ENCODE data around the gene DZIP3. TPM values are rescaled to one million over a fixed set of nuclear protein-coding genes. Genes with fewer than 3 reads are reported as not detected.
"Not testable (repeated sequence)": the region's sequence is repeated elsewhere in the genome, so short reads cannot be mapped to it uniquely, and the experiment has no call there.

DZIP3 gene
- total and polyA plus RNA-seq, 2 donors (not counting 1 experiment from before 2014, with no cell fraction given) = 6.8 to 11.1 TPM

DNA sequence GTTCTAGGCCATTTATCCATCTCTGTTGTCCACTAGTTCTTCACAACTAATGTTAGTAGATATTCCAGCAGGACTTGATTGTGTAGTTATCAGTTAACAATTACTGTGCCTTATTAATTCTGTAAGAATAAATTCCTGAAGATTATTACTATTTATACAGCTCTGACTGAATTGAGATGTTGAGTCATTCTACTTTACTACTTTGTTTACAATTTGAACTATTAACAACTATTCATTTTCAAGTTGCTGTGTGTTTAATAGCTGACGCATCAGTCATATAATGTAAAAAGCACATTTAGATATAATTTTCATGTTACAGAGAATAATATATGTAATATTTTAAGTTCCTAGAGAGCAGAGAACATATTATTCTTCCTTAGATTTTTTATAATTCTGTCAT lies 21.1 kb downstream of the DZIP3 start:
- no peaks in the 10 kb centered on the region for H3K27me3 Mint-ChIP-seq
- Histone ChIP-seq H2AFZ (ENCODE audit: insufficient read depth, low read depth, low read length, poor library complexity, severe bottlenecking) (no peak overlapping the region), H4K20me1 (ENCODE audit: control insufficient read depth, insufficient read depth, low read length, poor library complexity, severe bottlenecking) (no peaks in the 10 kb centered on the region), H3K79me2 (ENCODE audit: control insufficient read depth, insufficient read depth, low read length) (no peaks in the 10 kb centered on the region), H3K36me3 (replicated peaks in 1 of 2; ENCODE audit: control extremely low read depth in 1 of 2, control insufficient read depth in 1 of 2, extremely low read depth in 1 of 2, insufficient read depth in 2 of 2, low read length in 1 of 2) (peaks cover 0 to 8% of the 10 kb centered on the region in 2 experiments), H3K4me2 (replicated peaks; ENCODE audit: low read depth, low read length, poor library complexity, severe bottlenecking) (no peak overlapping the region), H3K27ac (ENCODE audit: low read length in 2 of 2) (no peak overlapping the region), H3K9ac (ENCODE audit: low read length) (no peak overlapping the region), H3K4me3 (ENCODE audit: control extremely low read depth in 1 of 5, extremely low read depth in 1 of 5, insufficient read depth in 1 of 5, low read depth in 2 of 5, low read length in 4 of 5) (no peak overlapping the region), H3K4me1 (ENCODE audit: control insufficient read depth in 2 of 2, insufficient read depth in 2 of 2, low read length in 2 of 2) (no peaks in the 10 kb centered on the region), H3K9me3 (ENCODE audit: control extremely low read depth in 1 of 3, control insufficient read depth in 2 of 3, insufficient read depth in 1 of 3, low read length in 2 of 3) (no peaks in the 10 kb centered on the region), H3K27me3 (replicated peaks in 1 of 4; ENCODE audit: control extremely low read depth in 1 of 4, control insufficient read depth in 3 of 4, insufficient read depth in 4 of 4, low read length in 3 of 4) (no peaks in the 10 kb centered on the region)
- no CpG with 5 or more reads among the region's 1 CpG for WGBS (ENCODE audit: insufficient coverage)
- no peak overlapping the region for H3K4me3 Mint-ChIP-seq
- intact Hi-C loops (cut with micrococcal nuclease) = no loop called here
- TF ChIP-seq, protein P1, sequence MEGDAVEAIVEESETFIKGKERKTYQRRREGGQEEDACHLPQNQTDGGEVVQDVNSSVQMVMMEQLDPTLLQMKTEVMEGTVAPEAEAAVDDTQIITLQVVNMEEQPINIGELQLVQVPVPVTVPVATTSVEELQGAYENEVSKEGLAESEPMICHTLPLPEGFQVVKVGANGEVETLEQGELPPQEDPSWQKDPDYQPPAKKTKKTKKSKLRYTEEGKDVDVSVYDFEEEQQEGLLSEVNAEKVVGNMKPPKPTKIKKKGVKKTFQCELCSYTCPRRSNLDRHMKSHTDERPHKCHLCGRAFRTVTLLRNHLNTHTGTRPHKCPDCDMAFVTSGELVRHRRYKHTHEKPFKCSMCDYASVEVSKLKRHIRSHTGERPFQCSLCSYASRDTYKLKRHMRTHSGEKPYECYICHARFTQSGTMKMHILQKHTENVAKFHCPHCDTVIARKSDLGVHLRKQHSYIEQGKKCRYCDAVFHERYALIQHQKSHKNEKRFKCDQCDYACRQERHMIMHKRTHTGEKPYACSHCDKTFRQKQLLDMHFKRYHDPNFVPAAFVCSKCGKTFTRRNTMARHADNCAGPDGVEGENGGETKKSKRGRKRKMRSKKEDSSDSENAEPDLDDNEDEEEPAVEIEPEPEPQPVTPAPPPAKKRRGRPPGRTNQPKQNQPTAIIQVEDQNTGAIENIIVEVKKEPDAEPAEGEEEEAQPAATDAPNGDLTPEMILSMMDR (IDR thresholded peaks at IDR 0.05) = no peak
- no peak for TF ChIP-seq EZH2 (IDR thresholded peaks at IDR 0.05; ENCODE audit: borderline replicate concordance, insufficient read depth, low read depth, low read length, poor library complexity, severe bottlenecking)
- ATAC-seq (ENCODE audit: low read depth) = no peak
- H3K27ac Mint-ChIP-seq = no peak overlapping the region
- no peak for DNase-seq
- H3K9me3 Mint-ChIP-seq (ENCODE audit: insufficient read depth) = no peaks in the 10 kb centered on the region
- ChIA-PET POLR2A (no interaction called here), CTCF (interaction anchor here (1.1 kb wide), 1 partner anchor 21 kb away, joined by 3 read pairs; the partner anchor contains the start of genes CIP2A and DZIP3)
- H3K4me1 Mint-ChIP-seq = no peaks in the 10 kb centered on the region

GRCh38 chr3:108616090-108616489 lies 26.6 kb downstream of the DZIP3 start:
- H4K20me1 ChIP-seq (ENCODE audit: control insufficient read depth, insufficient read depth, low read length, poor library complexity, severe bottlenecking); H3K9me3 ChIP-seq (ENCODE audit: control extremely low read depth in 1 of 3, control insufficient read depth in 2 of 3, insufficient read depth in 1 of 3, low read length in 2 of 3); H3K4me3 Mint-ChIP-seq; H2AFZ ChIP-seq (ENCODE audit: insufficient read depth, low read depth, low read length, poor library complexity, severe bottlenecking); ATAC-seq (ENCODE audit: low read depth); H3K4me1 ChIP-seq (ENCODE audit: control insufficient read depth in 2 of 2, insufficient read depth in 2 of 2, low read length in 2 of 2); H3K9ac ChIP-seq (ENCODE audit: low read length); intact Hi-C loops (cut with micrococcal nuclease); H3K9me3 Mint-ChIP-seq (ENCODE audit: insufficient read depth); H3K27me3 Mint-ChIP-seq; H3K27ac Mint-ChIP-seq; H3K27ac ChIP-seq (ENCODE audit: low read length in 2 of 2); H3K27me3 ChIP-seq (replicated peaks in 1 of 4; ENCODE audit: control extremely low read depth in 1 of 4, control insufficient read depth in 3 of 4, insufficient read depth in 4 of 4, low read length in 3 of 4); H3K4me2 ChIP-seq (replicated peaks; ENCODE audit: low read depth, low read length, poor library complexity, severe bottlenecking); H3K79me2 ChIP-seq (ENCODE audit: control insufficient read depth, insufficient read depth, low read length); H3K4me1 Mint-ChIP-seq; DNase-seq; POLR2A ChIA-PET; H3K4me3 ChIP-seq (ENCODE audit: control extremely low read depth in 1 of 5, extremely low read depth in 1 of 5, insufficient read depth in 1 of 5, low read depth in 2 of 5, low read length in 4 of 5): not testable (repeated sequence)
- peaks cover 5 to 15% of the 10 kb centered on the region in 2 experiments for H3K36me3 ChIP-seq (replicated peaks in 1 of 2; ENCODE audit: control extremely low read depth in 1 of 2, control insufficient read depth in 1 of 2, extremely low read depth in 1 of 2, insufficient read depth in 2 of 2, low read length in 1 of 2)
- WGBS (ENCODE audit: insufficient coverage) = no CpG with 5 or more reads among the region's 8 CpGs
- CTCF ChIA-PET = interaction anchor here (1.4 kb wide), 1 partner anchor 299 kb away, joined by 3 read pairs; no protein-coding TSS in a partner anchor
